Urinary bladder (tissue), 4 donors: ENCODE measurements around the gene MDN1. TPM values are rescaled to one million over a fixed set of nuclear protein-coding genes. Genes with fewer than 3 reads are reported as not detected.
"Not testable (repeated sequence)": the region's sequence is repeated elsewhere in the genome, so short reads cannot be mapped to it uniquely, and the experiment has no call there.

ENCODE experiments used
- DNase-seq: peaks from one replicate; pipeline ENCODE4 v3.0.0-alpha.2; 2015; ENCODE audit errors: extremely low spot score
- H3K27ac ChIP-seq: one replicate; pipeline ENCODE4 v1.5.1; 2013; ENCODE audit warnings: low read depth, mild to moderate bottlenecking, moderate library complexity
- H3K36me3 ChIP-seq: one replicate; pipeline ENCODE4 v1.6.1; 2013; ENCODE audit warnings: mild to moderate bottlenecking, moderate library complexity; ENCODE audit not compliant: insufficient read depth
- H3K4me1 ChIP-seq: one replicate; pipeline ENCODE4 v1.6.1; 2013; ENCODE audit warnings: mild to moderate bottlenecking, moderate library complexity; ENCODE audit not compliant: insufficient read depth
- H3K4me3 ChIP-seq: one replicate; pipeline ENCODE4 v1.5.1; 2013; ENCODE audit warnings: low read depth, low read length
- WGBS: extraction: QIAGEN DNeasy Blood & Tissue Kit; methylation state at CpG from one replicate; pipeline ENCODE4 v1.1.7; 2013; 5-methylcytosine and 5-hydroxymethylcytosine counted together
- polyA plus RNA-seq: library from polyadenylated mRNA; stranded (reverse); fragments of 200-250 nt; gene quantifications from one replicate; pipeline ENCODE4 v1.2.3, GENCODE V29; 2013
- total RNA-seq: library from RNA; depleted of rRNA; stranded (reverse); fragments of >200 nt; gene quantifications from one replicate; pipeline ENCODE4 v1.2.3, GENCODE V29; 2014
- donor health status: healthy with polysubstance abuse.
- donor health status: healthy.

MDN1 gene
- total and polyA plus RNA-seq, 2 donors = 11.6 to 30.6 TPM

- no peak for DNase-seq
- H3K4me1 ChIP-seq = no peaks in the 10 kb centered on the region
- no peak overlapping the region for H3K27ac ChIP-seq
- 95% methylated on average over 3 of the region's 3 CpGs for WGBS
- no peak overlapping the region for H3K4me3 ChIP-seq
- peaks cover 7% of the 10 kb centered on the region for H3K36me3 ChIP-seq
Observed at GRCh38 chr6:89769572-89769971, 50.0 kb downstream of the MDN1 start.

- H3K36me3 ChIP-seq = peaks cover 7% of the 10 kb centered on the region
- no peak for DNase-seq
- no peaks in the 10 kb centered on the region for H3K4me1 ChIP-seq
- no peak overlapping the region for H3K4me3 ChIP-seq
- no peak overlapping the region for H3K27ac ChIP-seq
- 78% methylated on average over 6 of the region's 6 CpGs for WGBS
Observed at GRCh38 chr6:89768324-89768723, 51.3 kb downstream of the MDN1 start.

GRCh38 chr6:89763550-89763949 is 56.0 kb downstream of the MDN1 start:
- Histone ChIP-seq H3K4me3 (no peak overlapping the region), H3K27ac (no peak overlapping the region), H3K36me3 (peaks cover 3% of the 10 kb centered on the region), H3K4me1 (no peaks in the 10 kb centered on the region)
- no peak for DNase-seq
- WGBS = 82% methylated on average over 2 of the region's 2 CpGs

GRCh38 chr6:89758830-89759229 is 60.8 kb downstream of the MDN1 start:
- 48% methylated on average over 1 of the region's 1 CpG for WGBS
- no peaks in the 10 kb centered on the region for H3K4me1 ChIP-seq
- DNase-seq = no peak
- no peak overlapping the region for H3K27ac ChIP-seq
- no peak overlapping the region for H3K4me3 ChIP-seq
- H3K36me3 ChIP-seq = peaks cover 9% of the 10 kb centered on the region

GRCh38 chr6:89750338-89750737 is 69.3 kb downstream of the MDN1 start:
- no peak overlapping the region for H3K4me3 ChIP-seq
- DNase-seq = no peak
- WGBS = 94% methylated on average over 5 of the region's 5 CpGs
- H3K4me1 ChIP-seq = no peaks in the 10 kb centered on the region
- peaks cover 9% of the 10 kb centered on the region for H3K36me3 ChIP-seq
- no peak overlapping the region for H3K27ac ChIP-seq

GRCh38 chr6:89749918-89750317 is 69.7 kb downstream of the MDN1 start:
- DNase-seq = no peak
- Histone ChIP-seq H3K4me3 (no peak overlapping the region), H3K4me1 (no peaks in the 10 kb centered on the region), H3K27ac (no peak overlapping the region), H3K36me3 (peaks cover 9% of the 10 kb centered on the region)
- WGBS = 85% methylated on average over 1 of the region's 1 CpG

- H3K27ac ChIP-seq = no peak overlapping the region
- H3K36me3 ChIP-seq = peaks cover 7% of the 10 kb centered on the region
- DNase-seq = no peak
- H3K4me3 ChIP-seq = no peak overlapping the region
- H3K4me1 ChIP-seq = no peaks in the 10 kb centered on the region
- WGBS = 83% methylated on average over 4 of the region's 4 CpGs
Observed at GRCh38 chr6:89745716-89746115, 73.9 kb downstream of the MDN1 start.

GRCh38 chr6:89745096-89745495 is 74.5 kb downstream of the MDN1 start:
- Histone ChIP-seq H3K36me3 (peaks cover 8% of the 10 kb centered on the region), H3K4me3 (no peak overlapping the region), H3K27ac (no peak overlapping the region), H3K4me1 (no peaks in the 10 kb centered on the region)
- WGBS = 93% methylated on average over 5 of the region's 5 CpGs
- no peak for DNase-seq

GRCh38 chr6:89736893-89737292 is 82.7 kb downstream of the MDN1 start:
- Histone ChIP-seq H3K36me3 (peaks cover 3% of the 10 kb centered on the region), H3K4me1 (no peaks in the 10 kb centered on the region), H3K4me3 (no peak overlapping the region), H3K27ac (no peak overlapping the region)
- WGBS = 91% methylated on average over 3 of the region's 3 CpGs
- no peak for DNase-seq

- DNase-seq = no peak
- Histone ChIP-seq H3K36me3 (peaks cover 2% of the 10 kb centered on the region), H3K4me3 (no peak overlapping the region), H3K27ac (no peak overlapping the region), H3K4me1 (no peaks in the 10 kb centered on the region)
Observed at GRCh38 chr6:89734526-89734925, 85.1 kb downstream of the MDN1 start.

GRCh38 chr6:89731924-89732567 is 87.5 kb downstream of the MDN1 start:
- H3K36me3 ChIP-seq = peaks cover 6% of the 10 kb centered on the region
- DNase-seq = no peak
- H3K4me3 ChIP-seq = no peak overlapping the region
- WGBS = 96% methylated on average over 3 of the region's 3 CpGs
- H3K27ac ChIP-seq = no peak overlapping the region
- no peaks in the 10 kb centered on the region for H3K4me1 ChIP-seq

GRCh38 chr6:89731262-89731661 is 88.3 kb downstream of the MDN1 start:
- H3K36me3 ChIP-seq, H3K4me1 ChIP-seq, H3K4me3 ChIP-seq, DNase-seq, H3K27ac ChIP-seq: not testable (repeated sequence)
- WGBS = 99% methylated on average over 2 of the region's 2 CpGs

- Histone ChIP-seq H3K4me1 (no peaks in the 10 kb centered on the region), H3K36me3 (peaks cover 6% of the 10 kb centered on the region), H3K4me3 (no peak overlapping the region), H3K27ac (no peak overlapping the region)
- no peak for DNase-seq
- 95% methylated on average over 1 of the region's 1 CpG for WGBS
Observed at GRCh38 chr6:89729818-89730217, 89.8 kb downstream of the MDN1 start.

- DNase-seq = no peak
- no peak overlapping the region for H3K27ac ChIP-seq
- 90% methylated on average over 7 of the region's 7 CpGs for WGBS
- no peak overlapping the region for H3K4me3 ChIP-seq
- no peaks in the 10 kb centered on the region for H3K4me1 ChIP-seq
- peaks cover 8% of the 10 kb centered on the region for H3K36me3 ChIP-seq
Observed at GRCh38 chr6:89727501-89727900, 92.1 kb downstream of the MDN1 start.

GRCh38 chr6:89724981-89725380 is 94.6 kb downstream of the MDN1 start:
- Histone ChIP-seq H3K27ac (no peak overlapping the region), H3K4me3 (no peak overlapping the region), H3K36me3 (peaks cover 9% of the 10 kb centered on the region), H3K4me1 (no peaks in the 10 kb centered on the region)
- no peak for DNase-seq
- 88% methylated on average over 3 of the region's 3 CpGs for WGBS
